ENCODE measurements around the gene CALCOCO1. TPM values are rescaled to one million over a fixed set of nuclear protein-coding genes. Genes with fewer than 3 reads are reported as not detected.

CALCOCO1 gene
- total RNA-seq, 2 donors from 2014 or later, result 182 to 232 TPM

DNA sequence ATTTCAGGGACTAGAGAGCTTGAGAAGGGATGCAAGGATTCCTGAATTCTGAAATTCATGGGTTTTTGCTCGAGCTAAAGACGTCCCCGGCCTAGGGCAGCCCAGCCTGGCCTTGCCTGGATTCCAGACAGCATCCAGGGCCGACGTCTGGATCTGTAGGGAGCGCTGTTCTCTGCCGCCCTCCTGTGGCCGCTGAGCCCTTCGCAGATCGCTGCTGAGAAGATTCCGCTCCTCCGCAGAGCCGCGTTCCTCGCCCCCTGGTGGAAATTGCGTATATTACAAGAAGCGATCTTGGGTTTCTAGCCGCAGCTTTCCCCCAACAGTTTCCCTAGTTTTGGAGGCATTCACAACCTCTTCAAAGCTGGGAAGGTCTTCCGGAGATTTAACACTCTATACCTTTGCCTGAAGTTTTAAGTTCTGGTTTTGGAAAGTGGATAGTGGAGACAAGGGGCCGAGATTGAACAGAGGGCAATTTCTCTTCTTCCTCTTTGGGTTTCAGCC lies 19.4 kb upstream of the CALCOCO1 start:
- H3K27ac ChIP-seq, result no peak overlapping the region
- no peaks in the 10 kb centered on the region for H3K27me3 ChIP-seq
- peaks cover 0 to 29% of the 10 kb centered on the region in 2 donors for H3K4me1 ChIP-seq
- H3K36me3 ChIP-seq, result no peaks in the 10 kb centered on the region
- no peak overlapping the region for H3K4me3 ChIP-seq
- peak; percentile 98 to 100 for TF ChIP-seq CTCF (IDR thresholded peaks at IDR 0.05)
- DNase-seq (ENCODE audit: low spot score), result peak; percentile 88
- H3K9me3 ChIP-seq, result no peaks in the 10 kb centered on the region

DNA sequence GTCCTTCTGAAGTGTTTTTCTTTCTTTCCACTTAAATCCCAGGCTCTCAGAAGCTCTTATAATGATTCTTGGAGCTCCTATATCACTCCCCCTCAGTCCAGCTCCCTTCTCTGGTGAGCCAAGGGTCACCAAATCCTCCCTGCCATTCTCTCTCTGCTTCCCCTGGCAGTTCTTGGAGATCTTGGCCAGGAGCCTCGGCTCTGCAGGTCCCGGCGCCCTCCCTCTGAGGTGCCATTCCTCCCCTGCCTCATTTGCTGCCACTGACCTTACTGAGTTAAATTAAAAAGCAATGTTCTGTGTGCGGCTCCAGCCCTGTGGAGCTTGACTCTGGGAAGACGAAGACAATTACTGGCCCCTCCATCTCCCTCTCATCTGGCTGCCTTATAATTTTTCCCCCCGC lies 17.5 kb upstream of the CALCOCO1 start:
- H3K9me3 ChIP-seq, result no peaks in the 10 kb centered on the region
- H3K4me3 ChIP-seq, result no peak overlapping the region
- no peaks in the 10 kb centered on the region for H3K27me3 ChIP-seq
- H3K36me3 ChIP-seq, result no peaks in the 10 kb centered on the region
- peaks cover 0 to 19% of the 10 kb centered on the region in 2 donors for H3K4me1 ChIP-seq
- TF ChIP-seq CTCF (IDR thresholded peaks at IDR 0.05), result no peak
- no peak for DNase-seq (ENCODE audit: low spot score)
- H3K27ac ChIP-seq, result no peak overlapping the region

GRCh38 chr12:53744130-53744441 lies 16.8 kb upstream of the CALCOCO1 start:
- no peak overlapping the region for H3K4me3 ChIP-seq
- H3K36me3 ChIP-seq, result no peaks in the 10 kb centered on the region
- peaks cover 0 to 25% of the 10 kb centered on the region in 2 donors for H3K4me1 ChIP-seq
- no peak for DNase-seq (ENCODE audit: low spot score)
- H3K9me3 ChIP-seq, result no peaks in the 10 kb centered on the region
- peaks cover 0 to 4% of the 10 kb centered on the region in 2 donors for H3K27me3 ChIP-seq
- TF ChIP-seq CTCF (IDR thresholded peaks at IDR 0.05), result no peak
- no peak overlapping the region for H3K27ac ChIP-seq

GRCh38 chr12:53743266-53744129 lies 16.2 kb upstream of the CALCOCO1 start:
- no peak overlapping the region for H3K4me3 ChIP-seq
- H3K9me3 ChIP-seq, result no peaks in the 10 kb centered on the region
- peaks cover 0 to 9% of the 10 kb centered on the region in 2 donors for H3K27me3 ChIP-seq
- no peak for DNase-seq (ENCODE audit: low spot score)
- no peak overlapping the region for H3K27ac ChIP-seq
- TF ChIP-seq CTCF (IDR thresholded peaks at IDR 0.05), result peak; percentile 87 to 97
- H3K4me1 ChIP-seq, result peaks cover 0 to 31% of the 10 kb centered on the region in 2 donors
- no peaks in the 10 kb centered on the region for H3K36me3 ChIP-seq

DNA sequence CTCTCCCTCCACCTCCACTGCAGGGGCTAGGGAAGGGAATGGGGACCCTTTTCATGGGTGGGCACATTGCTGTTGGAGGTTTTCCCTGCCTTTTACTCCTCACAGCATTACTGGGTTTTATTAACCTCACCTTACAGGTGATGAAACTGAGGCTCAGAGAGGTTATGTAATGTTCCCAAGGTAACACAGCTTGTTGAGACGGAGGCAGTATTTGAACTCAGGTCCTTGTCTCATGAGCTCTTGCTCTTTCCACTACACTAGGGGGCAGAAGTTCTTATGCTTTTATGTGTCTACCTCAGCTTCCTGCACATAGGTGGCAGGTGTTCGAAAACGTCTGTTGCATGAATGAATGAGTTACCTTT lies 12.9 kb upstream of the CALCOCO1 start:
- Histone ChIP-seq H3K9me3 (no peaks in the 10 kb centered on the region), H3K27ac (no peak overlapping the region), H3K4me1 (peaks cover 0 to 25% of the 10 kb centered on the region in 2 donors), H3K4me3 (peak overlapping the region; percentile 12 to 36), H3K27me3 (peaks cover 0 to 9% of the 10 kb centered on the region in 2 donors), H3K36me3 (no peaks in the 10 kb centered on the region)
- DNase-seq (ENCODE audit: low spot score), result no peak
- TF ChIP-seq CTCF (IDR thresholded peaks at IDR 0.05), result no peak

All from right atrium auricular region (tissue), 2 donors.